HFF-Myc (cell line): ENCODE results near the gene TOM1L2.

ENCODE experiments used
- DNase-seq: peaks from one replicate; pipeline ENCODE4 v3.0.0-alpha.2; 2011; ENCODE audit warnings: low read depth; ENCODE audit errors: extremely low read depth
- H3K4me3 ChIP-seq: replicated peaks from 2 replicates; pipeline ENCODE4 v1.5.1; 2011; ENCODE audit warnings: low read depth, mild to moderate bottlenecking, control low read depth, low read length
- TF ChIP-seq, protein P1 (sequence below): IDR thresholded peaks from 2 replicates; pipeline ENCODE4 v1.5.1; 2012; ENCODE audit warnings: mild to moderate bottlenecking, low read depth, low read length, control low read depth; ENCODE audit errors: missing control alignments

The TOM1L2 gene

GRCh38 chr17:17978481-17979424 lies 6.6 kb upstream of the TOM1L2 start:
- no peak for DNase-seq
- TF ChIP-seq, protein P1, sequence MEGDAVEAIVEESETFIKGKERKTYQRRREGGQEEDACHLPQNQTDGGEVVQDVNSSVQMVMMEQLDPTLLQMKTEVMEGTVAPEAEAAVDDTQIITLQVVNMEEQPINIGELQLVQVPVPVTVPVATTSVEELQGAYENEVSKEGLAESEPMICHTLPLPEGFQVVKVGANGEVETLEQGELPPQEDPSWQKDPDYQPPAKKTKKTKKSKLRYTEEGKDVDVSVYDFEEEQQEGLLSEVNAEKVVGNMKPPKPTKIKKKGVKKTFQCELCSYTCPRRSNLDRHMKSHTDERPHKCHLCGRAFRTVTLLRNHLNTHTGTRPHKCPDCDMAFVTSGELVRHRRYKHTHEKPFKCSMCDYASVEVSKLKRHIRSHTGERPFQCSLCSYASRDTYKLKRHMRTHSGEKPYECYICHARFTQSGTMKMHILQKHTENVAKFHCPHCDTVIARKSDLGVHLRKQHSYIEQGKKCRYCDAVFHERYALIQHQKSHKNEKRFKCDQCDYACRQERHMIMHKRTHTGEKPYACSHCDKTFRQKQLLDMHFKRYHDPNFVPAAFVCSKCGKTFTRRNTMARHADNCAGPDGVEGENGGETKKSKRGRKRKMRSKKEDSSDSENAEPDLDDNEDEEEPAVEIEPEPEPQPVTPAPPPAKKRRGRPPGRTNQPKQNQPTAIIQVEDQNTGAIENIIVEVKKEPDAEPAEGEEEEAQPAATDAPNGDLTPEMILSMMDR, result no peak
- no peak overlapping the region for H3K4me3 ChIP-seq

DNA sequence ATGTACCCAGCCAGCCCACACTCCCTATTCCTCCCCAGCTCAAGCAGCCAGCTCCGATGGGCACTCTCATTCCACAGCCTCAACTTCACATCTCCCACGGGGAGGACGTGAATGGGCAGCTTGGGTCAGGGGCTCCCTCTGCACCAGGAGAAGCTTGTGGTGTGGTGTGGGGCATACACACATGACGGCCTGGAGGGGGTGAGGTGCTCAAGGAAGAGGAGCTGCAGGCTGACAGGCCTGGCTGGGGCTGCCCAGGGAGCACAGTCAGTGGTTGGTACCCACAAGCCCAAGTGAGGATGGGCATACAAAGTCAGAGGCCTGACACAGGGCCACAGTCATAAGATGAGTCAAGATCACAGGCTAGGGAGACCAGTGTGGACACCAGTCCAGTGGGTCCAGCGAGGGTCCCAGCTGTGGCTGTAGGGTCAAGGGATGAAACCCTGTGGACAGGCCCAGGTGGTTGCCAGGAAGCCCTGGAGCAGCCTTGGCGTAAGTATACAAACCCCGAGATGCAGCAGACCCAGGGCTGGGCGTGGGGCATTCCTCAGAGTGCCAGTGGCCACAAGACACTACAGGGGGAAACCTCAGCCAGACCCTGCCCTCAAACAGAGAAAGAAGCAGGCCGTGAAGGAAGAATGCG lies 4.9 kb upstream of the TOM1L2 start:
- TF ChIP-seq, protein P1, result no peak
- H3K4me3 ChIP-seq, result no peak overlapping the region
- DNase-seq, result no peak

- DNase-seq, result no peak
- no peak overlapping the region for H3K4me3 ChIP-seq
- TF ChIP-seq, protein P1, result no peak
Measured at GRCh38 chr17:17975436-17975835, 3.2 kb upstream of the TOM1L2 start.

DNA sequence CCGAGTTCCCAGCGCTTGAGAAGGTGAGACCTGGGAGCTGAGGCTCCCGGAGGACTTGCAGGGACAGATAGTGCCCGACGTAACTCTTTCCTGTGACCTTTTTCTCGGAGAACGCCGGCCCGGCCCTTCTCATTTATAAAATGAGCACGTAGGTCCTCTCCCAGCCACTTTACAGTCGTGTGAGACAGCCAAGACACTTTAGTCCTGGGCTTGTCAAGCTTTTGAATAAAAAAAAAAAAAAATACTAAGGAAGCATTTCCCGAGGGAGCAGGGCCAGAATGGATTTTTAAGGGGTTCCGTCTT lies 703 bp upstream of the TOM1L2 start:
- DNase-seq, result no peak
- H3K4me3 ChIP-seq, result peak overlapping the region; percentile 67
- TF ChIP-seq, protein P1, result no peak

DNA sequence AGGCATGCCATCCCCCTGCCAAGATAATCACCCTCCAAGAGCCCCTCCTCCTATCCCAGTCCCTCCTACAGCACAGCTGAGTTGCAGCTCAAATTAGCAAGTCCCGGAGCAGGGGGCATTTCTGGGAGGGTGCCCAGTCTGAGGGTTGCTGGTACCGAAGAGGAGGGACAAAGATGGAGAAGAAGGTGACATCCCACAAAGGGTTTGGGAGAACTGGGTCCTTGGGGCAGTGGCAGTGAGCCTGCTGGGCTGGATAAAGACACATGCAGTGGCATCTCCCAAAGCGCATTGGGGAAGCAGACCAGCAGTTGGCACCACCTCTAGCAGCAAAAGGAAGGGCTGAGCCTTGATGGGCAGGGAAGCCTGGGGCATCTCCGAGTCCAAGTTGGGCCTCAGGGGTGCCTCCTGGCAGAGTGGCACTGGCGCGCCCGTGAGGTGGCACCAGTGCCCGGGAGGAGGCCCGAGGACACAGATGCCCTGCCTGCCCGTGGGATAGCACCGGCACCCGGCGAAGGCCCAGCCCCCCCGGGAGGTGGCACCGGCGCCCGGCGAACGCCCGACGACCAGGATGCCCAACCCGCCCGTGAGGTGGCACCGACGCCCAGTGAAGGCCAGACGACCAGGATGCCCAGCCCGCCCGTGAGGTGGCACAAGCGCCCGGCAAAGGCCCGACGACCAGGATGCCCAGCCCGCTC lies 622 bp downstream of the TOM1L2 start:
- DNase-seq, result no peak
- H3K4me3 ChIP-seq, result peak overlapping the region; percentile 67
- TF ChIP-seq, protein P1, result no peak

GRCh38 chr17:17970699-17971430 lies 1.3 kb downstream of the TOM1L2 start:
- DNase-seq, result no peak
- TF ChIP-seq, protein P1, result no peak
- H3K4me3 ChIP-seq, result peak overlapping the region; percentile 67
